Stomach (tissue), 4 donors: ENCODE measurements around the gene USP6NL.

ENCODE experiments used
- CTCF ChIP-seq, 7 experiments: fragments of 450-650 bp in 4 of 7; fragments of 200-600 bp in 3 of 7; sonication (generic) in 3 of 7; IDR thresholded peaks; one replicate each; pipeline ENCODE4 v1.5.1; 2016 to 2019; ENCODE audit warnings: antibody characterized with exemption in 7 of 7, control low read depth in 2 of 7, mild to moderate bottlenecking in 1 of 7
- POLR2AphosphoS5 ChIP-seq, 3 donors: sonication (generic); formaldehyde crosslinking; IDR thresholded peaks; one replicate each; pipeline ENCODE4 v1.6.1; 2016; ENCODE audit warnings: antibody characterized with exemption in 3 of 3

GRCh38 chr10:11448545-11449244, 162.8 kb downstream of the USP6NL start:
- TF ChIP-seq CTCF (IDR thresholded peaks at IDR 0.05), result no peak
- no peak for TF ChIP-seq POLR2AphosphoS5 (IDR thresholded peaks at IDR 0.05)
